Measurements from ENCODE around the gene EXT2. TPM values are rescaled to one million over a fixed set of nuclear protein-coding genes. Genes with fewer than 3 reads are reported as not detected.

Gene EXT2
- total RNA-seq, 1 experiment from 2014 or later, result 42.8 TPM

DNA sequence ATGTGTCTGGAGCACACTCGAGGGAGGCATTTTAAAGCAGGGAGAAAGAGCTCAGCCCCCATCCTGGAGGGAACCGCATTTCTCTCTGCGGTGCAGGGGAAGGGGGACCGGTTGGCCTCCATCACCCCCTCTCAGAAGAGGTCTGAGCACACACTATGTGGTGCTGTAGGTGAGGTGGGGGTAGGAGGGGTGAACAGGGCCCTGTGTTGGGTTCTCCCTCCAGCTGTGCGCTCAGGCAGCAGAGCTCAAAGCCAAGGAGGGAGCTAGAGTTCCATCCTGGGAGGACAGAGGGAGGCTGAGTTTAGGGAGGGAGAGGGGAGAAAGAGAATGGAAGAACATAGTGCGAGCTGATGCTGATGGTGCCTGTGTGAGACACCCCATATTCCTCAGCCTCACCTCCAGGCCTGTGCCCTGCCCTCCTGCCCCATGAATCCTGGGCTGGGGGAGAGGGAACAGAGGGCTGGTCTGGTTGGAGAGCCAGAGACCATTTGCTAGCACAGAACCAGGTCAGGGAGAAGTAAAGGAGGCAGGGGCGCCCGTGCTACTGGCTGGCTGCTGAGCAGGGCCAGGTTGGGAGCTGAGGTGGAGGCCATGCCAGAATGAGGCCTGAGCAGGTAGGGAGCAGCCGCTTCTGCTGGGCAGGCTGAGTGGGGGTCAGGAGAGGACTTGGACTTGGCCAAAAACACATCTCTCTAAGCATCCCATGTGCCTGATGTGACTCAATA is 170.7 kb downstream of the EXT2 start:
- TF ChIP-seq, protein P1, sequence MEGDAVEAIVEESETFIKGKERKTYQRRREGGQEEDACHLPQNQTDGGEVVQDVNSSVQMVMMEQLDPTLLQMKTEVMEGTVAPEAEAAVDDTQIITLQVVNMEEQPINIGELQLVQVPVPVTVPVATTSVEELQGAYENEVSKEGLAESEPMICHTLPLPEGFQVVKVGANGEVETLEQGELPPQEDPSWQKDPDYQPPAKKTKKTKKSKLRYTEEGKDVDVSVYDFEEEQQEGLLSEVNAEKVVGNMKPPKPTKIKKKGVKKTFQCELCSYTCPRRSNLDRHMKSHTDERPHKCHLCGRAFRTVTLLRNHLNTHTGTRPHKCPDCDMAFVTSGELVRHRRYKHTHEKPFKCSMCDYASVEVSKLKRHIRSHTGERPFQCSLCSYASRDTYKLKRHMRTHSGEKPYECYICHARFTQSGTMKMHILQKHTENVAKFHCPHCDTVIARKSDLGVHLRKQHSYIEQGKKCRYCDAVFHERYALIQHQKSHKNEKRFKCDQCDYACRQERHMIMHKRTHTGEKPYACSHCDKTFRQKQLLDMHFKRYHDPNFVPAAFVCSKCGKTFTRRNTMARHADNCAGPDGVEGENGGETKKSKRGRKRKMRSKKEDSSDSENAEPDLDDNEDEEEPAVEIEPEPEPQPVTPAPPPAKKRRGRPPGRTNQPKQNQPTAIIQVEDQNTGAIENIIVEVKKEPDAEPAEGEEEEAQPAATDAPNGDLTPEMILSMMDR (IDR thresholded peaks at IDR 0.05 in 2 of 3, conservative IDR thresholded peaks at IDR 0.05 in 1 of 3; ENCODE audit: borderline replicate concordance in 1 of 3, insufficient read depth in 1 of 3, low read depth in 2 of 3, low read length in 2 of 3), result no peak
- no peak for TF ChIP-seq EGR1 (IDR thresholded peaks at IDR 0.05; ENCODE audit: low read depth)
- TF ChIP-seq TCF7L2 (IDR thresholded peaks at IDR 0.05; ENCODE audit: borderline replicate concordance, extremely low read depth, insufficient read depth, insufficient read length), result no peak
- TF ChIP-seq, protein P2, sequence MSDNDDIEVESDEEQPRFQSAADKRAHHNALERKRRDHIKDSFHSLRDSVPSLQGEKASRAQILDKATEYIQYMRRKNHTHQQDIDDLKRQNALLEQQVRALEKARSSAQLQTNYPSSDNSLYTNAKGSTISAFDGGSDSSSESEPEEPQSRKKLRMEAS (IDR thresholded peaks at IDR 0.05), result no peak
- no peak for TF ChIP-seq EZH2 (IDR thresholded peaks at IDR 0.05)
- no peak for TF ChIP-seq EZH2phosphoT487 (IDR thresholded peaks at IDR 0.05; ENCODE audit: borderline replicate concordance)
- Histone ChIP-seq H2AFZ (ENCODE audit: low read depth, low read length, poor library complexity, severe bottlenecking) (no peak overlapping the region), H3K4me1 (ENCODE audit: control insufficient read depth in 1 of 2, insufficient read depth in 2 of 2, low read length in 2 of 2) (no peaks in the 10 kb centered on the region), H3K9me2 (ENCODE audit: insufficient read depth) (no peaks in the 10 kb centered on the region), H3K27ac (ENCODE audit: low read depth, low read length) (no peak overlapping the region), H3K36me3 (ENCODE audit: control insufficient read depth in 1 of 2, insufficient read depth in 2 of 2, low read length in 2 of 2) (no peaks in the 10 kb centered on the region), H3K9me3 (ENCODE audit: control insufficient read depth in 1 of 2, insufficient read depth in 1 of 2, low read depth in 1 of 2, low read length in 2 of 2) (no peaks in the 10 kb centered on the region), H3K27me3 (ENCODE audit: insufficient read depth, low read length) (no peaks in the 10 kb centered on the region), H3K4me2 (ENCODE audit: low read length) (no peak overlapping the region), H3K79me2 (ENCODE audit: insufficient read depth, low read length) (no peaks in the 10 kb centered on the region), H3K9ac (ENCODE audit: low read length) (no peak overlapping the region), H3K4me3 (replicated peaks in 1 of 2; ENCODE audit: low read depth in 1 of 2, low read length in 2 of 2) (no peak overlapping the region), H4K20me1 (ENCODE audit: insufficient read depth) (no peaks in the 10 kb centered on the region)
- CTCF ChIA-PET, result no interaction called here
- RAD21 ChIA-PET (ENCODE audit: low non-redundant PET in 1 of 2, low total read pairs in 2 of 2, uncharacterized antibody in 2 of 2, unreplicated experiment in 2 of 2), result no interaction called here
- DNase-seq (ENCODE audit: low read depth, low spot score) (no peak), ATAC-seq (no peak)
- no TSS peak for BruUV-seq (replicated peaks)
- intact Hi-C loops (cut with micrococcal nuclease), result no loop called here
- POLR2A ChIA-PET, result no interaction called here
